K562 (cell line): ENCODE results near the gene POU2F3. TPM values are rescaled to one million over a fixed set of nuclear protein-coding genes. Genes with fewer than 3 reads are reported as not detected.

Source experiments
- ATAC-seq: fragments of 200-7000 bp; cut with Tn5 transposase; 3 replicates; pipeline ENCODE4 v1.9.1; 2020; ENCODE audit warnings: moderate library complexity
- BruUV-seq: library from RNA; stranded (reverse); fragments of 400-500 nt; replicated peaks from 2 replicates; lab custom pipeline; 2021; lab: Mats Ljungman, UMichigan
- CTCF ChIA-PET: fragments of 300-600 bp; formaldehyde crosslinking; extraction: SDS; loops from one replicate; lab custom pipeline; 2021; ENCODE audit warnings: low intra/inter-chr PET ratio; lab: Yijun Ruan, JAX
- POLR2A ChIA-PET: fragments of 300-600, 350-650 bp; sonication (Branson Sonifier 250); formaldehyde crosslinking; extraction: SDS; loops from one replicate; lab custom pipeline; 2021; ENCODE audit warnings: antibody characterized with exemption, inconsistent platforms; lab: Yijun Ruan, JAX
- DNase-seq, 4 experiments: peaks; one replicate each; pipeline versions ENCODE4 v3.0.0 to v3.0.0-alpha.2; 2011 to 2018; ENCODE audit warnings: low spot score in 3 of 4, mixed read lengths in 3 of 4; ENCODE audit errors: extremely low read depth in 1 of 4
- FAIRE-seq: peaks from 2 replicates; lab custom pipeline; 2011; peaks lifted over from hg19 to GRCh38; lab: Jason Lieb, UNC
- H2AFZ ChIP-seq: 2 replicates; pipeline ENCODE4 v1.6.0; 2011; ENCODE audit warnings: low read depth, low read length, control low read depth, inconsistent platforms
- H3K27ac ChIP-seq: fragments of 200-600 bp; 3 replicates; pipeline ENCODE4 v1.8.0; 2011; ENCODE audit warnings: low read depth, mild to moderate bottlenecking, control low read depth, inconsistent platforms, low read length, moderate library complexity, mixed read lengths; ENCODE audit errors: extremely low read depth
- H3K27me3 ChIP-seq, 2 experiments: fragments of 300-600 bp in 1 of 2; 2 replicates in 1 of 2; 3 replicates in 1 of 2; pipeline versions ENCODE4 v1.6.0 to v1.8.0; 2011; ENCODE audit warnings: inconsistent platforms in 2 of 2, low read length in 2 of 2, mild to moderate bottlenecking in 1 of 2, mixed read lengths in 1 of 2, moderate library complexity in 1 of 2; ENCODE audit not compliant: control insufficient read depth in 2 of 2, insufficient read depth in 2 of 2
- H3K36me3 ChIP-seq: fragments of 300-600 bp; 3 replicates; pipeline ENCODE4 v1.8.0; 2011; ENCODE audit warnings: mild to moderate bottlenecking, low read length, inconsistent platforms; ENCODE audit not compliant: control insufficient read depth, insufficient read depth
- H3K4me1 ChIP-seq, 2 experiments: fragments of 200-600 bp in 1 of 2; replicated peaks in 1 of 2; 2 replicates in 1 of 2; 3 replicates in 1 of 2; pipeline versions ENCODE4 v1.5.1 to v1.8.0; 2011; ENCODE audit warnings: inconsistent platforms in 2 of 2, low read length in 2 of 2, mild to moderate bottlenecking in 1 of 2, mixed read lengths in 1 of 2, moderate library complexity in 1 of 2; ENCODE audit not compliant: control insufficient read depth in 2 of 2, insufficient read depth in 2 of 2
- H3K4me2 ChIP-seq: 2 replicates; pipeline ENCODE4 v1.6.1; 2011; ENCODE audit warnings: low read length, control low read depth, inconsistent platforms, mixed read lengths; ENCODE audit not compliant: insufficient read depth
- H3K4me3 ChIP-seq: fragments of 200-600 bp; sonication (generic), shearing (Covaris generic); 2 replicates; pipeline ENCODE4 v1.5.1; 2016; ENCODE audit warnings: control low read depth, inconsistent platforms
- H3K79me2 ChIP-seq: fragments of 200-600 bp; 3 replicates; pipeline ENCODE4 v1.8.0; 2011; ENCODE audit warnings: low read length, inconsistent platforms; ENCODE audit not compliant: control insufficient read depth, insufficient read depth
- H3K9ac ChIP-seq, 2 experiments: 2 replicates each; pipeline versions ENCODE4 v1.6.0 to v1.6.1; 2011; ENCODE audit warnings: low read depth in 2 of 2, low read length in 2 of 2, control low read depth in 1 of 2, inconsistent platforms in 1 of 2, mild to moderate bottlenecking in 1 of 2, mixed read lengths in 1 of 2; ENCODE audit not compliant: insufficient read depth in 1 of 2
- H3K9me1 ChIP-seq: one replicate; pipeline ENCODE4 v1.6.0; 2011; ENCODE audit warnings: inconsistent platforms, mild to moderate bottlenecking, low read length, moderate library complexity; ENCODE audit not compliant: control insufficient read depth, insufficient read depth
- H3K9me3 ChIP-seq: replicated peaks from 2 replicates; pipeline ENCODE4 v1.5.1; 2011; ENCODE audit warnings: low read depth, low read length, inconsistent platforms; ENCODE audit not compliant: control insufficient read depth, insufficient read depth
- H4K20me1 ChIP-seq: replicated peaks from 2 replicates; pipeline ENCODE4 v1.6.1; 2011; ENCODE audit warnings: low read length, inconsistent platforms, mixed read lengths; ENCODE audit not compliant: control insufficient read depth, insufficient read depth
- ZNF184 ChIP-seq: sonication (generic); formaldehyde crosslinking; IDR thresholded peaks from 2 replicates; pipeline ENCODE4 v1.5.0; 2020; ENCODE audit warnings: missing genetic modification reagents
- WGBS: fragments of 100-300 bp; shearing (Covaris generic); methylation state at CpG from one replicate; pipeline ENCODE4 v1.1.6; 2016; ENCODE audit warnings: low coverage, mixed read lengths; ENCODE audit not compliant: insufficient coverage; ENCODE audit errors: missing lambda C conversion rate; 5-methylcytosine and 5-hydroxymethylcytosine counted together
- in situ Hi-C: fragments of 300-500 bp; cut with MboI; formaldehyde crosslinking; loops from 4 replicates; pipeline ENCODE4 v1.15.0; 2018; ENCODE audit warnings: inconsistent platforms, mixed read lengths
- intact Hi-C: fragments of 100-400 bp; cut with micrococcal nuclease; formaldehyde crosslinking; loops from 2 replicates; pipeline ENCODE4 v1.14.2; 2022
- polyA plus RNA-seq, 8 experiments: library from polyadenylated mRNA; depleted of rRNA in 4 of 8; stranded (reverse) in 5 of 8; unstranded in 3 of 8; fragments of >200 nt; fragmentation: Nextera tagmentation in 2 of 8; fragmentation: Illumina TruSeq in 1 of 8; extraction: Ambion mirVana in 2 of 8; extraction: Trizol in 1 of 8; gene quantifications; 2 replicates each; pipeline versions ENCODE4 v1.2.1 to v1.2.3, GENCODE V29; 2011 to 2014; ENCODE audit warnings: inconsistent platforms in 1 of 8, missing spikeins in 1 of 8
- total RNA-seq, 7 experiments: library from RNA; depleted of rRNA in 6 of 7; stranded (reverse); fragments of >200 nt in 6 of 7; fragmentation: Illumina TruSeq in 2 of 7; extraction: Trizol in 2 of 7; gene quantifications; 2 replicates each; pipeline versions ENCODE4 v1.2.1 to v1.2.3, GENCODE V29; 2011 to 2021; ENCODE audit warnings: low replicate concordance in 1 of 7
- TF ChIP-seq, protein P1 (sequence below): sonication (generic); formaldehyde crosslinking; IDR thresholded peaks from 2 replicates; pipeline ENCODE4 v1.8.0; 2022; ENCODE audit warnings: mild to moderate bottlenecking, missing genetic modification reagents

Gene POU2F3
- total and polyA plus RNA-seq, 9 of the 15 experiments (the other 6 are each of a cell fraction or from before 2014, with no cell fraction given): not detected

DNA sequence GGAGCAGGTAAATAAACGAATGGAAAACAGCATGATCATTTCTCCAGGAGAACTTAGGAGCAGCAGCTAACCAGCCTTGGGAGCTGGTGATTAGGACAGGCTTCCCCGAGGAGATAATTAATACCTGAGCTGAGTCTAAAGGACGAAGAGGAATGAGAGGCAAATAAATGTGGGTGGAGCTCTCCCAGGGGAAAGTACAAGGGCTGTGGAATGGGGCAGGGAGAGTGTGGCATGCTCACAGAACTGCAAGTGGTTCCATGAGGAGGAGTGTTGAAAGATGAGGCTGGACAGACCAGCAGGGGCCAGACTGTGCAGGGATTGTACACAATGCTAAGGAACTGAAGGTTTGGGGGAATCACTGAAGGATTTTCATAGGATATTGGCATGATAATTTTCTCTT, 70.9 kb downstream of the POU2F3 start:
- DNase-seq: no peak
- peaks cover 10% of the 10 kb centered on the region; the same call in 1 of the 2 replicates for H4K20me1 ChIP-seq
- H3K9ac ChIP-seq: no peak overlapping the region
- TF ChIP-seq ZNF184 (CRISPR knock-in tag): no peak
- TF ChIP-seq, protein P1, sequence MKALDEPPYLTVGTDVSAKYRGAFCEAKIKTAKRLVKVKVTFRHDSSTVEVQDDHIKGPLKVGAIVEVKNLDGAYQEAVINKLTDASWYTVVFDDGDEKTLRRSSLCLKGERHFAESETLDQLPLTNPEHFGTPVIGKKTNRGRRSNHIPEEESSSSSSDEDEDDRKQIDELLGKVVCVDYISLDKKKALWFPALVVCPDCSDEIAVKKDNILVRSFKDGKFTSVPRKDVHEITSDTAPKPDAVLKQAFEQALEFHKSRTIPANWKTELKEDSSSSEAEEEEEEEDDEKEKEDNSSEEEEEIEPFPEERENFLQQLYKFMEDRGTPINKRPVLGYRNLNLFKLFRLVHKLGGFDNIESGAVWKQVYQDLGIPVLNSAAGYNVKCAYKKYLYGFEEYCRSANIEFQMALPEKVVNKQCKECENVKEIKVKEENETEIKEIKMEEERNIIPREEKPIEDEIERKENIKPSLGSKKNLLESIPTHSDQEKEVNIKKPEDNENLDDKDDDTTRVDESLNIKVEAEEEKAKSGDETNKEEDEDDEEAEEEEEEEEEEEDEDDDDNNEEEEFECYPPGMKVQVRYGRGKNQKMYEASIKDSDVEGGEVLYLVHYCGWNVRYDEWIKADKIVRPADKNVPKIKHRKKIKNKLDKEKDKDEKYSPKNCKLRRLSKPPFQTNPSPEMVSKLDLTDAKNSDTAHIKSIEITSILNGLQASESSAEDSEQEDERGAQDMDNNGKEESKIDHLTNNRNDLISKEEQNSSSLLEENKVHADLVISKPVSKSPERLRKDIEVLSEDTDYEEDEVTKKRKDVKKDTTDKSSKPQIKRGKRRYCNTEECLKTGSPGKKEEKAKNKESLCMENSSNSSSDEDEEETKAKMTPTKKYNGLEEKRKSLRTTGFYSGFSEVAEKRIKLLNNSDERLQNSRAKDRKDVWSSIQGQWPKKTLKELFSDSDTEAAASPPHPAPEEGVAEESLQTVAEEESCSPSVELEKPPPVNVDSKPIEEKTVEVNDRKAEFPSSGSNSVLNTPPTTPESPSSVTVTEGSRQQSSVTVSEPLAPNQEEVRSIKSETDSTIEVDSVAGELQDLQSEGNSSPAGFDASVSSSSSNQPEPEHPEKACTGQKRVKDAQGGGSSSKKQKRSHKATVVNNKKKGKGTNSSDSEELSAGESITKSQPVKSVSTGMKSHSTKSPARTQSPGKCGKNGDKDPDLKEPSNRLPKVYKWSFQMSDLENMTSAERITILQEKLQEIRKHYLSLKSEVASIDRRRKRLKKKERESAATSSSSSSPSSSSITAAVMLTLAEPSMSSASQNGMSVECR (CRISPR knock-in tag): no peak
- TF ChIP-seq, all 486 proteins: peak for 0
- no peak for ATAC-seq
- H3K27ac ChIP-seq: no peak overlapping the region
- intact Hi-C loops (no loop called here), in situ Hi-C loops (no loop called here)
- peaks cover 0 to 5% of the 10 kb centered on the region in 2 experiments; a peak in 1 of 5 replicates for H3K4me1 ChIP-seq
- no peak for FAIRE-seq
- no peak overlapping the region for H2AFZ ChIP-seq
- H3K9me3 ChIP-seq: no peaks in the 10 kb centered on the region
- H3K9me1 ChIP-seq: no peaks in the 10 kb centered on the region
- no peaks in the 10 kb centered on the region for H3K36me3 ChIP-seq
- no peak overlapping the region for H3K4me2 ChIP-seq
- ChIA-PET CTCF (no interaction called here), POLR2A (no interaction called here)
- H3K4me3 ChIP-seq: no peak overlapping the region
- H3K27me3 ChIP-seq: peaks cover 15 to 49% of the 10 kb centered on the region in 2 experiments; a peak in 4 of 5 replicates
- 0% methylated on average over 3 of the region's 3 CpGs for WGBS
- H3K79me2 ChIP-seq: no peaks in the 10 kb centered on the region
- BruUV-seq: no TSS peak
